Liver (tissue), 3 donors: Measurements from ENCODE around the gene ALK.

Experiments used
- JUND ChIP-seq, 2 donors: IDR thresholded peaks; 2 replicates each; pipeline ENCODE4 v1.6.1; 2016; ENCODE audit warnings: antibody characterized with exemption in 2 of 2
- YY1 ChIP-seq: IDR thresholded peaks from 2 replicates; pipeline ENCODE4 v1.6.1; 2016; ENCODE audit warnings: antibody characterized with exemption, mild to moderate bottlenecking
- TF ChIP-seq, protein P1 (sequence below): fragments of 150-350 bp; IDR thresholded peaks from 2 replicates; pipeline ENCODE4 v1.5.1; 2017; ENCODE audit warnings: improper control_type of control experiment, low read depth, low read length; ENCODE audit not compliant: missing input control
- TF ChIP-seq, protein P2 (sequence below): IDR thresholded peaks from 2 replicates; pipeline ENCODE4 v1.6.1; 2016; ENCODE audit warnings: antibody characterized with exemption, mild to moderate bottlenecking
- TF ChIP-seq, protein P3 (sequence below): IDR thresholded peaks from 2 replicates; pipeline ENCODE4 v1.6.1; 2016; ENCODE audit warnings: antibody characterized with exemption
- donor health status: healthy.
- donor health status: healthy.

DNA sequence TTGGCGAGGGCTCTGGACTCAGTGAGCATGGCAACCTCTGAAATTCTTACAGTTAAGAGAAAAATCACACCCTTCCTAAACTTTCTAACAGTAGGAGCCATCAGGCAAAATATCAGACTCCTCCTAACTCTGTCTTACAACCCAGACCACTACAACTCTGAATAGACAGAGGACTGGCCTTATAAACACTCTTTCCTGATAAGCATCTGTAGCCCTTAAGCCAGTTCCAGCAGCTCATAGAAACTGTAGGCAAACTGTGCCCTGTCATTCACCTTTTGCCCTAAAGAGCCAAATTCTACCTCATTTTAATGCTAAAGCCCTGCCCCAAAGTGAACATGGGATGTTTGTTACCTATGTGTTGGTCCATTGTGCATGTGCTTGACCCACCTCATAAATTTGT is 304.8 kb downstream of the ALK start:
- TF ChIP-seq, protein P1, sequence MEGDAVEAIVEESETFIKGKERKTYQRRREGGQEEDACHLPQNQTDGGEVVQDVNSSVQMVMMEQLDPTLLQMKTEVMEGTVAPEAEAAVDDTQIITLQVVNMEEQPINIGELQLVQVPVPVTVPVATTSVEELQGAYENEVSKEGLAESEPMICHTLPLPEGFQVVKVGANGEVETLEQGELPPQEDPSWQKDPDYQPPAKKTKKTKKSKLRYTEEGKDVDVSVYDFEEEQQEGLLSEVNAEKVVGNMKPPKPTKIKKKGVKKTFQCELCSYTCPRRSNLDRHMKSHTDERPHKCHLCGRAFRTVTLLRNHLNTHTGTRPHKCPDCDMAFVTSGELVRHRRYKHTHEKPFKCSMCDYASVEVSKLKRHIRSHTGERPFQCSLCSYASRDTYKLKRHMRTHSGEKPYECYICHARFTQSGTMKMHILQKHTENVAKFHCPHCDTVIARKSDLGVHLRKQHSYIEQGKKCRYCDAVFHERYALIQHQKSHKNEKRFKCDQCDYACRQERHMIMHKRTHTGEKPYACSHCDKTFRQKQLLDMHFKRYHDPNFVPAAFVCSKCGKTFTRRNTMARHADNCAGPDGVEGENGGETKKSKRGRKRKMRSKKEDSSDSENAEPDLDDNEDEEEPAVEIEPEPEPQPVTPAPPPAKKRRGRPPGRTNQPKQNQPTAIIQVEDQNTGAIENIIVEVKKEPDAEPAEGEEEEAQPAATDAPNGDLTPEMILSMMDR, result no peak
- no peak for TF ChIP-seq YY1
- TF ChIP-seq, protein P2, sequence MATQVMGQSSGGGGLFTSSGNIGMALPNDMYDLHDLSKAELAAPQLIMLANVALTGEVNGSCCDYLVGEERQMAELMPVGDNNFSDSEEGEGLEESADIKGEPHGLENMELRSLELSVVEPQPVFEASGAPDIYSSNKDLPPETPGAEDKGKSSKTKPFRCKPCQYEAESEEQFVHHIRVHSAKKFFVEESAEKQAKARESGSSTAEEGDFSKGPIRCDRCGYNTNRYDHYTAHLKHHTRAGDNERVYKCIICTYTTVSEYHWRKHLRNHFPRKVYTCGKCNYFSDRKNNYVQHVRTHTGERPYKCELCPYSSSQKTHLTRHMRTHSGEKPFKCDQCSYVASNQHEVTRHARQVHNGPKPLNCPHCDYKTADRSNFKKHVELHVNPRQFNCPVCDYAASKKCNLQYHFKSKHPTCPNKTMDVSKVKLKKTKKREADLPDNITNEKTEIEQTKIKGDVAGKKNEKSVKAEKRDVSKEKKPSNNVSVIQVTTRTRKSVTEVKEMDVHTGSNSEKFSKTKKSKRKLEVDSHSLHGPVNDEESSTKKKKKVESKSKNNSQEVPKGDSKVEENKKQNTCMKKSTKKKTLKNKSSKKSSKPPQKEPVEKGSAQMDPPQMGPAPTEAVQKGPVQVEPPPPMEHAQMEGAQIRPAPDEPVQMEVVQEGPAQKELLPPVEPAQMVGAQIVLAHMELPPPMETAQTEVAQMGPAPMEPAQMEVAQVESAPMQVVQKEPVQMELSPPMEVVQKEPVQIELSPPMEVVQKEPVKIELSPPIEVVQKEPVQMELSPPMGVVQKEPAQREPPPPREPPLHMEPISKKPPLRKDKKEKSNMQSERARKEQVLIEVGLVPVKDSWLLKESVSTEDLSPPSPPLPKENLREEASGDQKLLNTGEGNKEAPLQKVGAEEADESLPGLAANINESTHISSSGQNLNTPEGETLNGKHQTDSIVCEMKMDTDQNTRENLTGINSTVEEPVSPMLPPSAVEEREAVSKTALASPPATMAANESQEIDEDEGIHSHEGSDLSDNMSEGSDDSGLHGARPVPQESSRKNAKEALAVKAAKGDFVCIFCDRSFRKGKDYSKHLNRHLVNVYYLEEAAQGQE, result no peak
- no peak for TF ChIP-seq JUND (IDR thresholded peaks at IDR 0.05)
- TF ChIP-seq, protein P3, sequence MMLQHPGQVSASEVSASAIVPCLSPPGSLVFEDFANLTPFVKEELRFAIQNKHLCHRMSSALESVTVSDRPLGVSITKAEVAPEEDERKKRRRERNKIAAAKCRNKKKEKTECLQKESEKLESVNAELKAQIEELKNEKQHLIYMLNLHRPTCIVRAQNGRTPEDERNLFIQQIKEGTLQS, result no peak
